MCF 10A (cell line): ENCODE results near the gene MYRIP. TPM values are rescaled to one million over a fixed set of nuclear protein-coding genes. Genes with fewer than 3 reads are reported as not detected.
"Not testable (repeated sequence)": the region's sequence is repeated elsewhere in the genome, so short reads cannot be mapped to it uniquely, and the experiment has no call there.

Source experiments
- BruUV-seq: library from RNA; stranded (reverse); fragments of 400-500 nt; replicated peaks from 2 replicates; lab custom pipeline; 2021; lab: Mats Ljungman, UMichigan
- CTCF ChIA-PET: fragments of 300-600 bp; sonication (Branson Sonifier 250); formaldehyde crosslinking; extraction: SDS; loops from one replicate; lab custom pipeline; 2021; ENCODE audit warnings: antibody characterized with exemption, inconsistent platforms; lab: Yijun Ruan, JAX
- POLR2A ChIA-PET: fragments of 300-600, 350-650 bp; sonication (Branson Sonifier 250); formaldehyde crosslinking; extraction: SDS; loops from one replicate; lab custom pipeline; 2020; ENCODE audit warnings: antibody characterized with exemption, inconsistent platforms; lab: Yijun Ruan, JAX
- DNase-seq: peaks from one replicate; pipeline ENCODE4 v3.0.0-alpha.2; 2018; ENCODE audit not compliant: unreplicated experiment
- H3K27ac Mint-ChIP-seq: one replicate; pipeline ENCODE4 v1.8.0; 2022; ENCODE audit warnings: mild to moderate bottlenecking, low read depth, mixed read lengths; ENCODE audit not compliant: unreplicated experiment
- H3K27me3 Mint-ChIP-seq: one replicate; pipeline ENCODE4 v1.8.0; 2022; ENCODE audit warnings: mixed read lengths; ENCODE audit not compliant: insufficient read depth, unreplicated experiment
- H3K36me3 Mint-ChIP-seq: one replicate; pipeline ENCODE4 v1.8.0; 2022; ENCODE audit warnings: mild to moderate bottlenecking, moderate library complexity, mixed read lengths; ENCODE audit not compliant: insufficient read depth, unreplicated experiment
- H3K4me1 Mint-ChIP-seq: one replicate; pipeline ENCODE4 v1.8.0; 2022; ENCODE audit warnings: mixed read lengths; ENCODE audit not compliant: insufficient read depth, unreplicated experiment
- H3K4me3 Mint-ChIP-seq: one replicate; pipeline ENCODE4 v1.8.0; 2022; ENCODE audit warnings: mild to moderate bottlenecking, moderate library complexity, mixed read lengths; ENCODE audit not compliant: unreplicated experiment
- H3K9me3 Mint-ChIP-seq: one replicate; pipeline ENCODE4 v1.8.0; 2022; ENCODE audit warnings: mixed read lengths; ENCODE audit not compliant: unreplicated experiment
- CTCF ChIP-seq: fragments of 200-600 bp; IDR thresholded peaks from one replicate; pipeline ENCODE4 v1.8.0; 2022; ENCODE audit warnings: antibody characterized with exemption, mild to moderate bottlenecking; ENCODE audit not compliant: unreplicated experiment
- intact Hi-C: fragments of 100-400 bp; cut with micrococcal nuclease; formaldehyde crosslinking; loops from 2 replicates; pipeline ENCODE4 v1.14.1; 2022
- total RNA-seq: library from RNA; stranded (reverse); gene quantifications from 2 replicates; pipeline ENCODE4 v1.2.3, GENCODE V29; 2022

Gene MYRIP
- total RNA-seq, 1 experiment from 2014 or later = 0.19 TPM

DNA sequence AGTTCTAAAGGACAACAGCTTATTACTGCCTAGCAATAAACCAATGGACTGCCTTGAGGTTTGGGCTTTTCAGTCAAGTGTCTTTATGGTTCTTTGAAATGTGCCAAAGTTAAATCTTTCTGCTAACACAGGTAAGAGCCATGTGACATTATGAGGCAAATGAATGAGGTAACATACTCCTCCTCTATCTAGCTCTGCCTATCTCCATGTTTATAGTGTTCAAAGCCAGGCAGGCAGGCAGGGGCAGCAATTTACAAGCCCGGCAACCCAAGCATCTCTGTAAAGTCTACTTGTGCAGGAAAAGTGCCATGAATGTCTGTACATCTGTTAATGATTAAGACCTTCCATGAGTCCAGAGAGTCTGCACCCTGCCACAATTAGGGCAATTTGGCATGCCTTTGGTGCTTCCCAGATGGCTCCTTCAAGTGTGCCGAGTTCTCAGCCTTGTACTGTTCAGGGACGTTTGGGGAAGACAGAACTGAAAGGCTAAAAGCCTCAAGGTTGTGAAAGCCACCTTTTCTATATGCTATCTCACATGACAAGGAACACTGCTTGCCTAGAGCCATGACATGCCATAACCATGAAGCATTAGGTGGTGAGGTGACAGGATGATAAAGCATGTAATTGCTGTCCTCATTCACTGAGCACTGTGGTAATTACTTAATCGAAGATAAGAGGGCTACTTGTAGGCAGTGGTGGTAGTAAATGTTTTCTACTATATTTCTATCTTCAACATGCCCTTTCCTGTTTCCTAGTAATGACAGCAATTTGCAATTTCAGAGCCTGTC lies 458.7 kb downstream of the MYRIP start:
- DNase-seq = no peak
- Mint-ChIP-seq H3K27ac (no peak overlapping the region), H3K4me3 (no peak overlapping the region), H3K9me3 (no peaks in the 10 kb centered on the region), H3K36me3 (no peaks in the 10 kb centered on the region), H3K4me1 (no peaks in the 10 kb centered on the region), H3K27me3 (no peaks in the 10 kb centered on the region)
- POLR2A ChIA-PET = no interaction called here
- BruUV-seq = no TSS peak
- CTCF ChIA-PET = interaction anchor here (0.6 to 0.9 kb wide), 2 partner anchors 31 to 77 kb away, joined by 3 to 4 read pairs; no protein-coding TSS in a partner anchor
- intact Hi-C loops = no loop called here
- TF ChIP-seq CTCF = no peak

- ChIA-PET POLR2A (interaction anchor here (0.7 kb wide), 1 partner anchor 14 kb away, joined by 3 read pairs; no protein-coding TSS in a partner anchor), CTCF (interaction anchor here (0.5 kb wide), 1 partner anchor 77 kb away, joined by 3 read pairs; no protein-coding TSS in a partner anchor)
- no peak for DNase-seq
- no TSS peak for BruUV-seq
- H3K27me3 Mint-ChIP-seq = no peaks in the 10 kb centered on the region
- intact Hi-C loops = no loop called here
- no peak overlapping the region for H3K27ac Mint-ChIP-seq
- H3K4me1 Mint-ChIP-seq = no peaks in the 10 kb centered on the region
- TF ChIP-seq CTCF = no peak
- H3K4me3 Mint-ChIP-seq = no peak overlapping the region
- H3K9me3 Mint-ChIP-seq = no peaks in the 10 kb centered on the region
- H3K36me3 Mint-ChIP-seq = no peaks in the 10 kb centered on the region
Observed at GRCh38 chr3:40268802-40269524, 459.6 kb downstream of the MYRIP start.

DNA sequence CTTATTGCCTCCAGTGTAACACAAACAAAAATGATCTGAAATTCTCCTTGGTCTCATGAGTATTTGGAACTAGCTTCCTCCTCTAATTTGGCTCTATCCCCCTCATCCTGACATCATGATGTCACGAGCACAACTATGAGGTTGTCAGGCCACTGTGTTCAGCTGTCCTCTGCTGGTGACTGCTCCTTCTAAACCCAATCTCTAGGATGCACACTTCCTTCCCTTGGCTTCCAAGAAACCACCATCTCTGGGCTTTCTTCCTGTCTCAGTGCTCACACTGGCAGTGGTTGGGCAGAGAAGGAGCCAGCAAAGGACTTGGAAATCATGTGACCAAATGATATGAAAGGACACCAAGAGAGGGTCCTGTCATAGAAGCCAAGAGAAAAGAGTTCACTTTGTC lies 469.4 kb downstream of the MYRIP start:
- no peaks in the 10 kb centered on the region for H3K36me3 Mint-ChIP-seq
- H3K27me3 Mint-ChIP-seq = no peaks in the 10 kb centered on the region
- intact Hi-C loops = no loop called here
- H3K9me3 Mint-ChIP-seq = no peaks in the 10 kb centered on the region
- CTCF ChIA-PET = interaction anchor here (1.2 kb wide), 1 partner anchor 30 kb away, joined by 3 read pairs; no protein-coding TSS in a partner anchor
- no TSS peak for BruUV-seq
- H3K4me3 Mint-ChIP-seq = no peak overlapping the region
- POLR2A ChIA-PET = no interaction called here
- TF ChIP-seq CTCF = no peak
- H3K27ac Mint-ChIP-seq = no peak overlapping the region
- no peak for DNase-seq
- peaks cover 9% of the 10 kb centered on the region for H3K4me1 Mint-ChIP-seq

GRCh38 chr3:40281995-40282394 lies 472.6 kb downstream of the MYRIP start:
- CTCF ChIA-PET = interaction anchor here (0.6 kb wide), 1 partner anchor 1872 kb away, joined by 3 read pairs; no protein-coding TSS in a partner anchor
- POLR2A ChIA-PET = interaction anchor here (2.0 kb wide), 1 partner anchor 26 kb away, joined by 8 read pairs; no protein-coding TSS in a partner anchor
- DNase-seq = no peak
- BruUV-seq = no TSS peak
- no peak overlapping the region for H3K4me3 Mint-ChIP-seq
- H3K4me1 Mint-ChIP-seq = peaks cover 18% of the 10 kb centered on the region
- intact Hi-C loops = no loop called here
- H3K36me3 Mint-ChIP-seq = no peaks in the 10 kb centered on the region
- TF ChIP-seq CTCF = no peak
- no peak overlapping the region for H3K27ac Mint-ChIP-seq
- no peaks in the 10 kb centered on the region for H3K27me3 Mint-ChIP-seq
- no peaks in the 10 kb centered on the region for H3K9me3 Mint-ChIP-seq

DNA sequence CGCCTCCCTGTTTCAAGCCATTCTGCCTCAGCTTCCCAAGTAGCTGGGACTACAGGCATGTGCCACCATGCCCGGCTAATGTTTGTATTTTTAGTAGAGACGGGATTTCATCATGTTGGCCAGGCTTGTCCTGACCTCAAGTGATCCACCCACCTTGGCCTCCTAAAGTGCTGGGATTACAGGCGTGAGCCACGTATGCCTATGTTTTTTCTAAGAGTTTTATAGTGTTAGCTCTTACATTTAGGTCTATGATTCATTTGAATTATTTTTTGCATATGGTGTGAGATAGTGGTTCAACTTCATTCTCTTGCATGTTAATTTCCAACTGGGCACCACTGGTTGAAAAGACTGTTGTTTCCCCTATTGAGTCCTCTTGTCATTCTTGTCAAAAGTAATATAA lies 473.6 kb downstream of the MYRIP start:
- H3K4me3 Mint-ChIP-seq, H3K27me3 Mint-ChIP-seq, BruUV-seq, H3K36me3 Mint-ChIP-seq, intact Hi-C loops, H3K27ac Mint-ChIP-seq, H3K9me3 Mint-ChIP-seq: not testable (repeated sequence)
- CTCF ChIA-PET = interaction anchor here (0.6 to 1.4 kb wide), 3 partner anchors 10 to 91 kb away, joined by 3 to 5 read pairs (median 3); no protein-coding TSS in a partner anchor
- peak; percentile 11 for DNase-seq
- H3K4me1 Mint-ChIP-seq = peaks cover 18% of the 10 kb centered on the region
- POLR2A ChIA-PET = interaction anchor here (0.8 kb wide), 1 partner anchor 14 kb away, joined by 3 read pairs; no protein-coding TSS in a partner anchor
